Pancreas (tissue), 10 donors: ENCODE measurements around the gene FOXP2. TPM values are rescaled to one million over a fixed set of nuclear protein-coding genes. Genes with fewer than 3 reads are reported as not detected.
"Not testable (repeated sequence)": the region's sequence is repeated elsewhere in the genome, so short reads cannot be mapped to it uniquely, and the experiment has no call there.

Experiments used
- ATAC-seq, 4 donors: fragments of 200-7000 bp; cut with Tn5 transposase; one replicate each; pipeline versions ENCODE4 v1.8.0 to v1.9.1; 2020; ENCODE audit warnings: mild to moderate bottlenecking in 4 of 4, moderate library complexity in 4 of 4
- DNase-seq, 6 donors: peaks; one replicate each; pipeline ENCODE4 v3.0.0-alpha.2; 2020
- FAIRE-seq: peaks from 2 replicates; lab custom pipeline; 2012; peaks lifted over from hg19 to GRCh38; lab: Jason Lieb, UNC
- H3K27ac ChIP-seq, 4 donors: fragments of 200-600 bp; sonication (generic); 1 replicate in 3 of 4; 2 replicates in 1 of 4; pipeline versions ENCODE4 v1.5.0 to v1.8.0; 2020
- H3K27me3 ChIP-seq, 4 donors: fragments of 200-600 bp; one replicate each; pipeline ENCODE4 v1.8.0; 2021
- H3K36me3 ChIP-seq, 3 donors: fragments of 200-600 bp; sonication (generic) in 1 of 3; one replicate each; pipeline versions ENCODE4 v1.5.0 to v1.8.0; 2020 to 2021
- H3K4me1 ChIP-seq, 3 donors: fragments of 200-600 bp; one replicate each; pipeline ENCODE4 v1.8.0; 2021
- H3K4me3 ChIP-seq, 4 donors: fragments of 200-600 bp; sonication (generic) in 2 of 4; one replicate each; pipeline versions ENCODE4 v1.5.0 to v1.8.0; 2020 to 2021
- H3K9me3 ChIP-seq, 4 donors: fragments of 200-600 bp; one replicate each; pipeline ENCODE4 v1.8.0; 2021
- WGBS, 2 donors: extraction: QIAGEN DNeasy Blood & Tissue Kit; methylation state at CpG; one replicate each; pipeline ENCODE4 v1.1.7; 2013; 5-methylcytosine and 5-hydroxymethylcytosine counted together
- intact Hi-C, 3 donors: fragments of 100-400 bp; cut with DNase I; formaldehyde crosslinking; loops; one replicate each; pipeline versions ENCODE4 v1.11.1 to v1.14.2; 2022
- polyA plus RNA-seq, 2 donors: library from polyadenylated mRNA; stranded (reverse); fragments of 200-250 nt; gene quantifications; one replicate each; pipeline ENCODE4 v1.2.3, GENCODE V29; 2013
- total RNA-seq, 6 donors: library from RNA; stranded (reverse); fragmentation: NEBNext Ultra II Directional in 4 of 6; extraction: Animal tissue kit (Norgen Biotek cat#: 25700) in 4 of 6; gene quantifications; one replicate each; pipeline versions ENCODE4 v1.2.1 to v1.2.4, GENCODE V29; 2021 to 2023
- TF ChIP-seq, protein P1 (sequence below), 4 donors: fragments of 200-600 bp; sonication (generic) in 3 of 4; IDR thresholded peaks; one replicate each; pipeline versions ENCODE4 v1.5.0 to v1.8.0; 2021; ENCODE audit warnings: antibody characterized with exemption in 4 of 4
- donor health status: healthy with polysubstance abuse.
- donor health status: DM: no; HTN: no; CAD: no; lungs with moderate emphysema.
- donor health status: DM: no; HTN: no; CAD: no.
- donor health status: control.
- donor health status: control.
- donor health status: Bipolar disorder and iron deficiency.
- donor health status: DM: yes; HTN: yes; CAD: no.
- donor health status: DM: no; HTN: no; CAD: no.
- donor health status: DM: no; HTN: no; CAD: no.
- donor health status: DM: yes; HTN: yes; CAD: no.

The FOXP2 gene
- total and polyA plus RNA-seq, 8 donors = 2.7 to 12.6 (median 10.2) TPM

DNA sequence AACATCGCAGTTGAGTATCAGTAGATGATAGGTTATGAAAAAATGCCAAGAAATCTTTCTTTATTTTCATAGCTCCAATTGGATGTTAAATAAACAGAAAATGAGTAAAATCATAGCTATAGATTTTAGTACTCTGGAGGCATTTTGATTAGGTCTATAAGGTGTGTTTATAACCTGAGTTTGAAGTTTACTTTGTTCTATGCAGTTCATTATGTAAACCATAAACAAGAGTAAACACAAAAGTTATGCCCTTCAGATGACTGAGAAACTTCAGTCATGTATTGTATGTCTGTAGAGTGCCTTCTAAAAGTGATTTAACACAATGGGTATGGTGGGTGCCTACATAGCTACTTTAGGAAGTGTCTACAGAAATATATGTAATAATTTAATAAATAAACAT is 13.6 kb downstream of the FOXP2 start:
- intact Hi-C loops = no loop called here
- DNase-seq = no peak
- H3K27ac ChIP-seq = no peak overlapping the region
- no peak overlapping the region for H3K4me3 ChIP-seq
- H3K36me3 ChIP-seq = no peaks in the 10 kb centered on the region
- no peaks in the 10 kb centered on the region for H3K27me3 ChIP-seq
- H3K4me1 ChIP-seq = no peaks in the 10 kb centered on the region
- 54 to 57% methylated on average over 1 of the region's 1 CpG for WGBS, 2 donors
- FAIRE-seq = no peak
- no peak for ATAC-seq
- TF ChIP-seq, protein P1, sequence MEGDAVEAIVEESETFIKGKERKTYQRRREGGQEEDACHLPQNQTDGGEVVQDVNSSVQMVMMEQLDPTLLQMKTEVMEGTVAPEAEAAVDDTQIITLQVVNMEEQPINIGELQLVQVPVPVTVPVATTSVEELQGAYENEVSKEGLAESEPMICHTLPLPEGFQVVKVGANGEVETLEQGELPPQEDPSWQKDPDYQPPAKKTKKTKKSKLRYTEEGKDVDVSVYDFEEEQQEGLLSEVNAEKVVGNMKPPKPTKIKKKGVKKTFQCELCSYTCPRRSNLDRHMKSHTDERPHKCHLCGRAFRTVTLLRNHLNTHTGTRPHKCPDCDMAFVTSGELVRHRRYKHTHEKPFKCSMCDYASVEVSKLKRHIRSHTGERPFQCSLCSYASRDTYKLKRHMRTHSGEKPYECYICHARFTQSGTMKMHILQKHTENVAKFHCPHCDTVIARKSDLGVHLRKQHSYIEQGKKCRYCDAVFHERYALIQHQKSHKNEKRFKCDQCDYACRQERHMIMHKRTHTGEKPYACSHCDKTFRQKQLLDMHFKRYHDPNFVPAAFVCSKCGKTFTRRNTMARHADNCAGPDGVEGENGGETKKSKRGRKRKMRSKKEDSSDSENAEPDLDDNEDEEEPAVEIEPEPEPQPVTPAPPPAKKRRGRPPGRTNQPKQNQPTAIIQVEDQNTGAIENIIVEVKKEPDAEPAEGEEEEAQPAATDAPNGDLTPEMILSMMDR (IDR thresholded peaks at IDR 0.05) = no peak
- no peaks in the 10 kb centered on the region for H3K9me3 ChIP-seq

DNA sequence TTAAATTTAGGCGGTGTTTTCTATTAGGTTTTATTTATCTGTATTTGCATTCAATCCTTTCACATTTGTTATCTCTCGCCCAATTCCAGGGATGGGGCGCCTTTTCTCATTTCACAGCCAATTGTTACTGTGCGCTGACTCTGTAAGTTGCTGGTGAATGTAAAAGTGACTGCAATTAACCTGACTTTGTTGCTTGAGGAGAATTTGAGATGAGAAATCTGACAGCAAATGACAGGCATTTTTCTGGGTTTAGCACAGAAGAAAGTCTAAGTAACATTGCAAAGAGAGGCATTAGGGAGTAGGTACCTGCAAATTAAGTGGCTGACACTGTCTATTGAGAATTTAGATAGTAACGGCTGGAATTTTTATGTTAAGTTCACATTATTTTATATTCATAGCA is 16.6 kb downstream of the FOXP2 start:
- Histone ChIP-seq H3K4me1 (no peaks in the 10 kb centered on the region), H3K9me3 (no peaks in the 10 kb centered on the region), H3K27me3 (no peaks in the 10 kb centered on the region), H3K27ac (no peak overlapping the region), H3K4me3 (no peak overlapping the region), H3K36me3 (no peaks in the 10 kb centered on the region)
- 92 to 96% methylated on average over 5 of the region's 5 CpGs for WGBS, 2 donors
- FAIRE-seq (no peak), DNase-seq (no peak), ATAC-seq (no peak)
- intact Hi-C loops = no loop called here
- TF ChIP-seq, protein P1 (IDR thresholded peaks at IDR 0.05) = no peak

DNA sequence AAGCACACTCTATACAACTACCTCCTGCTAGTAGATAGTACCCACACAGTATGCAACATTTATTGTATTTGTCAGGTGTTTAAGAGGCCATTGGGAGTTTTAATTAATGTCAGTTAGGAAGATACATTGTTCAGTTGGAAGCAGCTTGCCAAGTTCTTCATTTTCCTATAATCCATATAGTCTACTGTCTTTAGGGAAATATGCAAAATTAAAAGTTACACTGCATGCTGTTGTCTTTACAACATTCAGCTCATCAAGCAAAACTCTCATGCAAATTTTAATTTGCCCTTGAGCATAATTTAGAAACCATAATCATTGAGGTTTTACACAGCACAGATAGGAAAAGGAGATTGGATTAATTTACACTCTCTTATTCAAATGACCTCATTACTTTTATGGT is 17.4 kb downstream of the FOXP2 start:
- H3K4me1 ChIP-seq = no peaks in the 10 kb centered on the region
- no peak overlapping the region for H3K4me3 ChIP-seq
- no peaks in the 10 kb centered on the region for H3K27me3 ChIP-seq
- no peaks in the 10 kb centered on the region for H3K36me3 ChIP-seq
- DNase-seq (no peak), ATAC-seq (no peak), FAIRE-seq (no peak)
- no peaks in the 10 kb centered on the region for H3K9me3 ChIP-seq
- no peak overlapping the region for H3K27ac ChIP-seq
- TF ChIP-seq, protein P1 (IDR thresholded peaks at IDR 0.05) = no peak
- intact Hi-C loops = no loop called here

DNA sequence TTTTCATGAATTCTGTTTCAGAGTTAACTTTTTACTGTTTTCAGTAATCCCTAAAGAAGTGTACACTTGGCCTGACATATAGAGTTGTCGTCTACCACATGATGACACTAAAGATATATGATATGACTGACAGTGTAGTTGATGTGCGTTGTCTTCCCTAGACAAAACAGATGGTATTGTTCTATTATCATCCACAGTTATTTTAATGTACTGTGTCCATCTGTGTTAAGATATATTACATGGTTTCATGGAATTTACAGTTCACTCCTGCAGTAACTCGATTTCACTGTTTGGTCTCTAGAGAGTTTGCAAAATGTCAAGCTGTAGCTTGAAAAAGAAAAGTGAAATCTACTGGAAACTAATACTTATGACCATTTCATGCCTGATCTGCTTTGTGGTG is 18.1 kb downstream of the FOXP2 start:
- intact Hi-C loops = no loop called here
- H3K9me3 ChIP-seq = no peaks in the 10 kb centered on the region
- no peaks in the 10 kb centered on the region for H3K36me3 ChIP-seq
- no peak for FAIRE-seq
- no peaks in the 10 kb centered on the region for H3K4me1 ChIP-seq
- H3K27ac ChIP-seq = no peak overlapping the region
- 87% methylated on average over 3 of the region's 3 CpGs for WGBS, 2 donors
- no peak for DNase-seq
- no peak overlapping the region for H3K4me3 ChIP-seq
- TF ChIP-seq, protein P1 (IDR thresholded peaks at IDR 0.05) = no peak
- ATAC-seq = no peak
- no peaks in the 10 kb centered on the region for H3K27me3 ChIP-seq

DNA sequence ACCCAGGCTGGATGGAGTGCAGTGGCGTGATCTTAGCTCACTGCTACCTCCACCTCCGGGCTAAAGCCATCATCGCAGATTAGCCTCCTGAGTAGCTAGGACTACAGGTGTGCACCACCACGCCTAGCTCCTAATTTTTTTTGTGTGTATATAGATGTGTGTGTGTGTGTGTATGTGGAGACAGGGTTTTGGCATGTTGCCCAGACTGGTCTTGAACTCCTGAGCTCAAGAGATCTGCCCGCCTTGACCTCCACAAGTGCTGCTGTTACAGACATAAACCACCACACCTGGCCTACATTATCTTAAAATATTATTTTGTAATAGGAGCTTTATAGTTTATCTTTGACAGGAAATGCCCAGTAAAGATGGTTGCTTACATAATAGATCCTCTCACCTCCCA is 25.0 kb downstream of the FOXP2 start:
- no peaks in the 10 kb centered on the region for H3K36me3 ChIP-seq
- H3K27me3 ChIP-seq = no peaks in the 10 kb centered on the region
- ATAC-seq (no peak), DNase-seq (no peak), FAIRE-seq (no peak)
- H3K9me3 ChIP-seq = no peaks in the 10 kb centered on the region
- H3K4me3 ChIP-seq = no peak overlapping the region
- H3K27ac ChIP-seq = no peak overlapping the region
- 92 to 95% methylated on average over 5 of the region's 5 CpGs for WGBS, 2 donors
- intact Hi-C loops = no loop called here
- TF ChIP-seq, protein P1 (IDR thresholded peaks at IDR 0.05) = no peak
- no peaks in the 10 kb centered on the region for H3K4me1 ChIP-seq

DNA sequence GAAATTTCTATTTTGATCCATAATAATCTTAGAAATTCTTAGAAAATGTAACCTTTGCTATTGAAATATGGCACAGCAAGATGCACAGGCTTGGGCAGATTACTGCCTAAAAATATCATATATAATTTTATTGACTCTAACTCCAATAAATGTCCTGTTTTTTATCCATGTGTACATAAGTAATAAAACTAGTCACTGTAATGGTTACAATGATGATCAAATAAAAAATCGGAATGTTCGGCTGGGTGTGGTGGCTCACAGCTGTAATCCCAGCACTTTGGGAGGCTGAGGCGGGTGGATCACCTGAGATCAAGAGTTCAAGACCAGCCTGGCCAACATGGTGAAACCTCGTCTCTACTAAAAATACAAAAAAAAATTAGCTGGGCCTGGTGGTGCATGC is 26.3 kb downstream of the FOXP2 start:
- WGBS, 2 donors = 95 to 96% methylated on average over 4 of the region's 4 CpGs
- FAIRE-seq, intact Hi-C loops, H3K4me1 ChIP-seq, H3K27me3 ChIP-seq, H3K4me3 ChIP-seq, H3K27ac ChIP-seq, ATAC-seq, H3K9me3 ChIP-seq, H3K36me3 ChIP-seq, DNase-seq: not testable (repeated sequence)
